Effector memory CD4-positive, alpha-beta T cell (primary cell): Measurements from ENCODE around the gene NPTX1.

Source experiments
- DNase-seq, 3 donors: peaks; one replicate each; pipeline ENCODE4 v3.0.0-alpha.2; 2020
- H3K27ac ChIP-seq: 2 replicates; pipeline ENCODE4 v1.7.0; 2013; ENCODE audit warnings: mild to moderate bottlenecking, low read length, moderate library complexity; ENCODE audit not compliant: insufficient read depth, poor library complexity, severe bottlenecking
- H3K27me3 ChIP-seq: replicated peaks from 2 replicates; pipeline ENCODE4 v1.7.0; 2013; ENCODE audit warnings: mild to moderate bottlenecking, low read length; ENCODE audit not compliant: insufficient read depth, control insufficient read depth, poor library complexity, severe bottlenecking
- H3K36me3 ChIP-seq: 2 replicates; pipeline ENCODE4 v1.7.0; 2013; ENCODE audit warnings: mild to moderate bottlenecking, low read length, moderate library complexity; ENCODE audit not compliant: control insufficient read depth, insufficient read depth
- H3K4me1 ChIP-seq: 2 replicates; pipeline ENCODE4 v1.7.0; 2013; ENCODE audit warnings: low read length, mild to moderate bottlenecking; ENCODE audit not compliant: control insufficient read depth, insufficient read depth, poor library complexity, severe bottlenecking
- H3K4me3 ChIP-seq: 2 replicates; pipeline ENCODE4 v1.7.0; 2013; ENCODE audit warnings: low read length, low read depth, mild to moderate bottlenecking; ENCODE audit not compliant: insufficient read depth, poor library complexity, severe bottlenecking
- H3K9me3 ChIP-seq: 2 replicates; pipeline ENCODE4 v1.7.0; 2013; ENCODE audit warnings: mild to moderate bottlenecking, low read length, moderate library complexity; ENCODE audit not compliant: control insufficient read depth

Gene NPTX1

GRCh38 chr17:80443916-80444643 lies 32.3 kb downstream of the NPTX1 start:
- no peaks in the 10 kb centered on the region for H3K36me3 ChIP-seq
- H3K4me1 ChIP-seq = no peaks in the 10 kb centered on the region
- no peaks in the 10 kb centered on the region for H3K27me3 ChIP-seq
- no peak for DNase-seq
- no peak overlapping the region for H3K4me3 ChIP-seq
- no peak overlapping the region for H3K27ac ChIP-seq
- no peaks in the 10 kb centered on the region for H3K9me3 ChIP-seq

GRCh38 chr17:80443498-80443897 lies 32.9 kb downstream of the NPTX1 start:
- Histone ChIP-seq H3K9me3 (no peaks in the 10 kb centered on the region), H3K4me3 (no peak overlapping the region), H3K4me1 (no peaks in the 10 kb centered on the region), H3K36me3 (no peaks in the 10 kb centered on the region), H3K27ac (no peak overlapping the region), H3K27me3 (no peaks in the 10 kb centered on the region)
- no peak for DNase-seq

- H3K36me3 ChIP-seq = no peaks in the 10 kb centered on the region
Measured at GRCh38 chr17:80442764-80443163, 33.6 kb downstream of the NPTX1 start.

GRCh38 chr17:80442323-80442659 lies 34.1 kb downstream of the NPTX1 start:
- Histone ChIP-seq H3K27me3 (no peaks in the 10 kb centered on the region), H3K4me1 (no peaks in the 10 kb centered on the region), H3K4me3 (no peak overlapping the region), H3K9me3 (no peaks in the 10 kb centered on the region), H3K36me3 (no peaks in the 10 kb centered on the region), H3K27ac (no peak overlapping the region)
- DNase-seq = no peak

More at GRCh38 chr17:80442764-80443163, 33.6 kb downstream of the NPTX1 start:
- Histone ChIP-seq H3K9me3 (no peaks in the 10 kb centered on the region), H3K27ac (no peak overlapping the region), H3K4me1 (no peaks in the 10 kb centered on the region), H3K4me3 (no peak overlapping the region), H3K27me3 (no peaks in the 10 kb centered on the region)
- no peak for DNase-seq

GRCh38 chr17:80441598-80442322 lies 34.6 kb downstream of the NPTX1 start:
- H3K27me3 ChIP-seq = no peaks in the 10 kb centered on the region
- H3K4me3 ChIP-seq = no peak overlapping the region
- no peak overlapping the region for H3K27ac ChIP-seq

GRCh38 chr17:80441133-80441578 lies 35.3 kb downstream of the NPTX1 start:
- no peaks in the 10 kb centered on the region for H3K27me3 ChIP-seq

More at GRCh38 chr17:80441598-80442322, 34.6 kb downstream of the NPTX1 start:
- Histone ChIP-seq H3K36me3 (no peaks in the 10 kb centered on the region), H3K9me3 (no peaks in the 10 kb centered on the region), H3K4me1 (no peaks in the 10 kb centered on the region)
- DNase-seq = no peak

GRCh38 chr17:80439499-80439898 lies 36.9 kb downstream of the NPTX1 start:
- Histone ChIP-seq H3K4me3 (no peak overlapping the region), H3K4me1 (no peaks in the 10 kb centered on the region), H3K9me3 (no peaks in the 10 kb centered on the region), H3K27ac (no peak overlapping the region), H3K27me3 (no peaks in the 10 kb centered on the region), H3K36me3 (no peaks in the 10 kb centered on the region)
- no peak for DNase-seq

More at GRCh38 chr17:80441133-80441578, 35.3 kb downstream of the NPTX1 start:
- Histone ChIP-seq H3K36me3 (no peaks in the 10 kb centered on the region), H3K9me3 (no peaks in the 10 kb centered on the region), H3K4me1 (no peaks in the 10 kb centered on the region), H3K27ac (no peak overlapping the region), H3K4me3 (no peak overlapping the region)
- peak in 1 of 3 donors; percentile 29 for DNase-seq

- H3K36me3 ChIP-seq = no peaks in the 10 kb centered on the region
- no peak overlapping the region for H3K4me3 ChIP-seq
- no peak overlapping the region for H3K27ac ChIP-seq
- DNase-seq = no peak
- no peaks in the 10 kb centered on the region for H3K27me3 ChIP-seq
- H3K4me1 ChIP-seq = no peaks in the 10 kb centered on the region
- no peaks in the 10 kb centered on the region for H3K9me3 ChIP-seq
Measured at GRCh38 chr17:80438806-80439205, 37.6 kb downstream of the NPTX1 start.

GRCh38 chr17:80437532-80437931 lies 38.9 kb downstream of the NPTX1 start:
- no peak overlapping the region for H3K4me3 ChIP-seq
- no peaks in the 10 kb centered on the region for H3K36me3 ChIP-seq
- no peaks in the 10 kb centered on the region for H3K4me1 ChIP-seq
- no peak overlapping the region for H3K27ac ChIP-seq
- H3K9me3 ChIP-seq = no peaks in the 10 kb centered on the region
- H3K27me3 ChIP-seq = no peaks in the 10 kb centered on the region
- DNase-seq = no peak

- no peaks in the 10 kb centered on the region for H3K27me3 ChIP-seq
- no peak for DNase-seq
- H3K36me3 ChIP-seq = no peaks in the 10 kb centered on the region
Measured at GRCh38 chr17:80433916-80434666, 42.3 kb downstream of the NPTX1 start.

More at GRCh38 chr17:80433916-80434666, 42.3 kb downstream of the NPTX1 start:
- Histone ChIP-seq H3K4me3 (no peak overlapping the region), H3K4me1 (no peaks in the 10 kb centered on the region), H3K27ac (no peak overlapping the region), H3K9me3 (no peaks in the 10 kb centered on the region)
